PC-3 (cell line): ENCODE measurements around the gene CIITA.

ENCODE experiments used
- CTCF ChIP-seq: fragments of 300-600 bp; sonication (generic); conservative IDR thresholded peaks from 2 replicates; pipeline ENCODE4 v1.5.1; 2017; ENCODE audit warnings: antibody characterized with exemption, low read depth, mild to moderate bottlenecking, low read length
- EZH2 ChIP-seq: fragments of 300-600 bp; sonication (generic); IDR thresholded peaks from one replicate; pipeline ENCODE4 v1.6.1; 2017; ENCODE audit warnings: antibody characterized with exemption, mild to moderate bottlenecking, low read length; ENCODE audit not compliant: unreplicated experiment
- EZH2phosphoT487 ChIP-seq: fragments of 300-600 bp; sonication (generic); IDR thresholded peaks from 2 replicates; pipeline ENCODE4 v1.6.1; 2018; ENCODE audit warnings: mild to moderate bottlenecking, antibody characterized with exemption, low read length, borderline replicate concordance

GRCh38 chr16:10967986-10968385, 91.0 kb downstream of the CIITA start:
- TF ChIP-seq CTCF = no peak
- no peak for TF ChIP-seq EZH2
- TF ChIP-seq EZH2phosphoT487 = no peak
